H9 (cell line): ENCODE data around the gene LIPA. TPM values are rescaled to one million over a fixed set of nuclear protein-coding genes. Genes with fewer than 3 reads are reported as not detected.

Experiments used
- DNase-seq: peaks from one replicate; pipeline ENCODE4 v3.0.0-alpha.2; 2017
- H2AFZ ChIP-seq: one replicate; pipeline ENCODE4 v1.6.1; 2013; ENCODE audit warnings: mild to moderate bottlenecking, low read length, control low read depth, moderate library complexity
- H2AK5ac ChIP-seq: 2 replicates; pipeline ENCODE4 v1.6.1; 2013; ENCODE audit warnings: low read length, control low read depth, mixed read lengths; ENCODE audit not compliant: insufficient read length
- H2BK120ac ChIP-seq: one replicate; pipeline ENCODE4 v1.6.1; 2013; ENCODE audit warnings: low read depth, mild to moderate bottlenecking, low read length, control low read depth, inconsistent platforms; ENCODE audit not compliant: poor library complexity, severe bottlenecking
- H2BK12ac ChIP-seq: 2 replicates; pipeline ENCODE4 v1.6.1; 2013; ENCODE audit warnings: low read length, control low read depth, mixed read lengths, low read depth; ENCODE audit not compliant: insufficient read length
- H2BK15ac ChIP-seq: 2 replicates; pipeline ENCODE4 v1.6.1; 2013; ENCODE audit warnings: low read depth, low read length, control low read depth
- H2BK20ac ChIP-seq: one replicate; pipeline ENCODE4 v1.6.1; 2013; ENCODE audit warnings: low read depth, mild to moderate bottlenecking, low read length, control low read depth, inconsistent platforms; ENCODE audit not compliant: poor library complexity, severe bottlenecking
- H2BK5ac ChIP-seq: 2 replicates; pipeline ENCODE4 v1.6.1; 2013; ENCODE audit warnings: low read length, control low read depth, mixed read lengths; ENCODE audit not compliant: insufficient read length
- H3K14ac ChIP-seq: 2 replicates; pipeline ENCODE4 v1.6.1; 2013; ENCODE audit warnings: low read length, control low read depth; ENCODE audit not compliant: insufficient read depth
- H3K18ac ChIP-seq: 2 replicates; pipeline ENCODE4 v1.6.1; 2013; ENCODE audit warnings: low read depth, mild to moderate bottlenecking, mixed read lengths, low read length, control low read depth; ENCODE audit not compliant: insufficient read length
- H3K23ac ChIP-seq: 2 replicates; pipeline ENCODE4 v1.6.1; 2013; ENCODE audit warnings: low read length, control low read depth, mixed read lengths, low read depth; ENCODE audit not compliant: insufficient read length
- H3K23me2 ChIP-seq: 2 replicates; pipeline ENCODE4 v1.6.1; 2013; ENCODE audit warnings: low read depth, mild to moderate bottlenecking, mixed read lengths, low read length, control low read depth; ENCODE audit not compliant: insufficient read length, poor library complexity, severe bottlenecking
- H3K27ac ChIP-seq: 2 replicates; pipeline ENCODE4 v1.5.1; 2013; ENCODE audit warnings: low read length, control low read depth, mixed read lengths, low read depth; ENCODE audit not compliant: insufficient read length
- H3K27me3 ChIP-seq: 2 replicates; pipeline ENCODE4 v1.6.1; 2013; ENCODE audit warnings: low read length, control low read depth, inconsistent platforms; ENCODE audit not compliant: insufficient read depth
- H3K4ac ChIP-seq: 2 replicates; pipeline ENCODE4 v1.6.1; 2013; ENCODE audit warnings: low read depth, mild to moderate bottlenecking, control low read depth, inconsistent platforms, low read length, moderate library complexity
- H3K4me1 ChIP-seq: 2 replicates; pipeline ENCODE4 v1.6.1; 2013; ENCODE audit warnings: low read length, control low read depth, inconsistent platforms; ENCODE audit not compliant: insufficient read depth
- H3K4me2 ChIP-seq: 2 replicates; pipeline ENCODE4 v1.6.1; 2013; ENCODE audit warnings: low read length, control low read depth, mixed read lengths; ENCODE audit not compliant: insufficient read length, insufficient read depth
- H3K56ac ChIP-seq: 2 replicates; pipeline ENCODE4 v1.6.1; 2013; ENCODE audit warnings: low read depth, mild to moderate bottlenecking, mixed read lengths, low read length, control low read depth; ENCODE audit not compliant: insufficient read length
- H3K79me1 ChIP-seq: 2 replicates; pipeline ENCODE4 v1.6.1; 2013; ENCODE audit warnings: low read depth, mild to moderate bottlenecking, moderate library complexity, low read length, control low read depth, inconsistent platforms; ENCODE audit not compliant: insufficient read depth, poor library complexity, severe bottlenecking
- H3K79me2 ChIP-seq: 2 replicates; pipeline ENCODE4 v1.6.1; 2013; ENCODE audit warnings: low read length, control low read depth, inconsistent platforms; ENCODE audit not compliant: insufficient read depth
- H3K9ac ChIP-seq: 2 replicates; pipeline ENCODE4 v1.6.1; 2013; ENCODE audit warnings: low read length, control low read depth, mixed read lengths; ENCODE audit not compliant: insufficient read length; ENCODE audit errors: extremely low read depth
- H3K9me3 ChIP-seq: one replicate; pipeline ENCODE4 v1.6.1; 2013; ENCODE audit warnings: low read depth, low read length, inconsistent platforms; ENCODE audit not compliant: control insufficient read depth
- H3T11ph ChIP-seq: one replicate; pipeline ENCODE4 v1.6.1; 2013; ENCODE audit warnings: mild to moderate bottlenecking, low read length, control low read depth, inconsistent platforms
- H4K20me1 ChIP-seq: one replicate; pipeline ENCODE4 v1.6.1; 2013; ENCODE audit not compliant: control insufficient read depth, insufficient read length, insufficient read depth
- H4K5ac ChIP-seq: 2 replicates; pipeline ENCODE4 v1.6.1; 2013; ENCODE audit warnings: low read depth, mild to moderate bottlenecking, mixed read lengths, low read length, control low read depth; ENCODE audit not compliant: insufficient read length
- H4K8ac ChIP-seq: replicated peaks from 2 replicates; pipeline ENCODE4 v1.6.1; 2013; ENCODE audit warnings: low read length, control low read depth, mixed read lengths, low read depth; ENCODE audit not compliant: insufficient read length
- H4K91ac ChIP-seq: 2 replicates; pipeline ENCODE4 v1.6.1; 2013; ENCODE audit warnings: low read depth, mild to moderate bottlenecking, moderate library complexity, mixed read lengths, low read length, control low read depth; ENCODE audit not compliant: insufficient read length
- H3K27ac Mint-ChIP-seq, 3 experiments: 2 replicates in 2 of 3; 3 replicates in 1 of 3; pipeline ENCODE4 v1.8.0; 2020 to 2021; ENCODE audit warnings: mixed read lengths in 3 of 3, mild to moderate bottlenecking in 1 of 3, moderate library complexity in 1 of 3
- H3K27me3 Mint-ChIP-seq: 2 replicates; pipeline ENCODE4 v1.8.0; 2021; ENCODE audit warnings: low read depth, mild to moderate bottlenecking, moderate library complexity, mixed read lengths
- H3K36me3 Mint-ChIP-seq, 3 experiments: 2 replicates in 2 of 3; 3 replicates in 1 of 3; pipeline ENCODE4 v1.8.0; 2020 to 2021; ENCODE audit warnings: low read depth in 3 of 3, mixed read lengths in 3 of 3; ENCODE audit not compliant: insufficient read depth in 1 of 3
- H3K4me1 Mint-ChIP-seq, 2 experiments: 2 replicates each; pipeline ENCODE4 v1.8.0; 2020; ENCODE audit warnings: mixed read lengths in 2 of 2
- H3K4me3 Mint-ChIP-seq, 2 experiments: 2 replicates in 1 of 2; 3 replicates in 1 of 2; pipeline ENCODE4 v1.8.0; 2020 to 2021; ENCODE audit warnings: mild to moderate bottlenecking in 2 of 2, mixed read lengths in 2 of 2, moderate library complexity in 1 of 2
- H3K9me3 Mint-ChIP-seq, 2 experiments: 2 replicates in 1 of 2; 3 replicates in 1 of 2; pipeline ENCODE4 v1.8.0; 2020; ENCODE audit warnings: mild to moderate bottlenecking in 2 of 2, mixed read lengths in 2 of 2, moderate library complexity in 1 of 2
- CTCF ChIP-seq: fragments of 200-600 bp; sonication (generic); conservative IDR thresholded peaks from 3 replicates; pipeline ENCODE4 v1.8.0; 2021; ENCODE audit warnings: antibody characterized with exemption, mild to moderate bottlenecking
- WGBS: extraction: QIAGEN DNeasy Blood & Tissue Kit; methylation state at CpG from one replicate; pipeline ENCODE4 v1.1.7; 2013; ENCODE audit warnings: missing lambda C conversion rate, low lambda C conversion rate, mixed read lengths; ENCODE audit not compliant: insufficient read length; ENCODE audit errors: extremely low coverage; 5-methylcytosine and 5-hydroxymethylcytosine counted together
- total RNA-seq: library from RNA; stranded (reverse); gene quantifications from 2 replicates; pipeline ENCODE4 v1.2.1, GENCODE V29; 2021

Gene LIPA
- total RNA-seq, 1 experiment from 2014 or later: 20.9 TPM

DNA sequence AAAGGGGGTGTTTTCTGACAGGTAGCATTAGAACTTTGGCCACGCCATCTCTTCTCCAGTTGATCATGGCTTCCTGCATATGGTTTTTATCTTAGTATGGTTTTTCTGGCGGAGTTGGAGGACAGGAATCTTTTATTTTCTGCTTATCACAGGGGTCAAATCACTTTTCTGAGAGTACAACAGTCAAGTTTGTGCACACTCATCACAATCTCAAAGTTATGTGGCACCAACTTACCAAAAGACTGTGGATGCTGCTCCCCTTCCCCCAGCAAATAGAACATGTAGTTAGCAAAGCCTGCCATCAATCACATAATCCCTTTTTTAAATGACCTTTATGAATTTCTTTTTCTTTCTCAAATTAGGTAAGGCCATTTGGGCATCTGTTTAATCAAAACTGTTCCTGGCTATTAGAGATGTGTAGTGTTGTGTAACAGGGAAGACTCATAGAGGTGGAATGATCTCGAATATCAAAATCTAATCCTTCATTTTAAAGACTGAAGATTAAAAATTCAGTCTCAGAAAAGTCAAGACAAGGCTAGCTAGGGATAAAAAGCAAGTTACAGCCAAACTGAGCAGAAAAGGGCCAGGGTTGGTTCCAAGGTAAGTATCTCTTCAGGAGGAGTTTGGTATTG lies 40.7 kb downstream of the LIPA start:
- Histone ChIP-seq H3K9ac (no peak overlapping the region), H3K4me2 (no peak overlapping the region), H4K20me1 (no peaks in the 10 kb centered on the region), H4K91ac (no peak overlapping the region), H2BK15ac (no peak overlapping the region), H2BK20ac (no peak overlapping the region), H2BK5ac (no peak overlapping the region), H2AFZ (no peak overlapping the region), H3K79me1 (no peaks in the 10 kb centered on the region), H3K27ac (no peak overlapping the region), H3K79me2 (no peaks in the 10 kb centered on the region), H3K27me3 (peaks cover 20% of the 10 kb centered on the region; the same call in 1 of the 2 replicates), H2AK5ac (no peak overlapping the region), H4K8ac (no peak overlapping the region), H3K4ac (no peak overlapping the region), H3T11ph (no peak overlapping the region), H3K4me1 (no peaks in the 10 kb centered on the region), H2BK120ac (no peak overlapping the region), H3K23ac (no peak overlapping the region), H4K5ac (no peak overlapping the region), H3K23me2 (peaks cover 20% of the 10 kb centered on the region), H3K9me3 (no peaks in the 10 kb centered on the region), H3K14ac (no peak overlapping the region), H3K18ac (no peak overlapping the region), H2BK12ac (no peak overlapping the region), H3K56ac (no peak overlapping the region)
- Mint-ChIP-seq H3K9me3 (no peaks in the 10 kb centered on the region), H3K27me3 (peaks cover 23% of the 10 kb centered on the region), H3K4me1 (peaks cover 13 to 19% of the 10 kb centered on the region in 2 experiments), H3K36me3 (peaks cover 0 to 2% (median 0%) of the 10 kb centered on the region in 3 experiments; a peak in 1 of 7 replicates), H3K27ac (no peak overlapping the region), H3K4me3 (no peak overlapping the region)
- WGBS: no CpG with 5 or more reads among the region's 3 CpGs
- DNase-seq: no peak
- TF ChIP-seq CTCF: no peak
